ENCODE results near the gene TAF11L8.
"Not testable (repeated sequence)": the region's sequence is repeated elsewhere in the genome, so short reads cannot be mapped to it uniquely, and the experiment has no call there.

The TAF11L8 gene

DNA sequence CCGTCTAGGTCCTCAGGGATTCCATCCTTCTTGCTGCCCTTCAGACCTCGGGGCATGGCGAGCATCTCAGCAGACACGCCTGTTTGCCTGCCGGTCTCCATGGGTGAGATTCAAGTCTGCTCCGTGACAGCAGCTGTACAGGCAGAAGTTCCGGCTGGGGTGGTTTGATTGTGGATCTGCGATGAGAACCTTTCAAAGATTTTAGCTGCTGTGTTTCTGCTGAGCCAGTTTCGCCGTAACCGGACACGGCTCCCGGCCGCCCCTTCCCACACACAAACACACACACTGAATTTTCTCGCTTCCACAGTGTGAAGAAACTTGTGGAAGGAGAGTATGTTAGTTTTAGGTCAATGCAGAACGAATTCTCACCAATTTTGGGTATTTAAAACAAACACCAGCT, at the start of gene TAF11L8:
TSS of gene TAF11L8 (minus strand) at position 101 of the 400 bp plus-strand sequence.
- not testable (repeated sequence) for DNase-seq

DNA sequence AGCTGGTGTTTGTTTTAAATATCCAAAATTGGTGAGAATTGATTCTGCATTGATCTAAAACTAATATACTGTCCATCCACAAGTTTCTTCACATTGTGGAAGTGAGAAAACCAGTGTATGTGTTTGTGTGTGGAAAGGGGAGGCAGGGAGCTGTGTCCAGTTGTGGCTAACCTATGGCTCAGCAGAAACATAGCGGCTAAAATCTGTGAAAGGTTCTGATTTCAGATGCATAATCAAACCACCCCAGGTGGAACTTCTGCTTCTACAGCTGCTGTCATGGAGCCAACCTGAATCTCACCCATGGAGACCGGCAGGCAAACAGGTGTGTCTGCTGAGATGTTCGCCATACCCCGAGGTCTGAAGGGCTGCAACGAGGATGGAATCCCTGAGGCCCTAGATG, 43.4 kb upstream of the TAF11L8 start, which contains the start of gene TAF11L14:
TSS of gene TAF11L14 (plus strand) at position 301 of the 400 bp plus-strand sequence.
- DNase-seq, result no peak

DNA sequence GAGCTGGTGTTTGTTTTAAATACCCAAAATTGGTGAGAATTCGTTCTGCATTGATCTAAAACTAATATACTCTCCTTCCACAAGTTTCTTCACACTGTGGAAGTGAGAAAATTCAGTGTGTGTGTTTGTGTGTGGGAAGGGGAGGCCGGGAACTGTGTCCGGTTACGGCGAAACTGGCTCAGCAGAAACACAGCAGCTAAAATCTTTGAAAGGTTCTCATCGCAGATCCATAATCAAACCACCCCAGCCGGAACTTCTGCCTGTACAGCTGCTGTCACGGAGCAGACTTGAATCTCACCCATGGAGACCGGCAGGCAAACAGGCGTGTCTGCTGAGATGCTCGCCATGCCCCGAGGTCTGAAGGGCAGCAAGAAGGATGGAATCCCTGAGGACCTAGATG, 41.0 kb upstream of the TAF11L8 start, which contains the start of gene TAF11L13:
TSS of gene TAF11L13 (plus strand) at position 301 of the 400 bp plus-strand sequence.
- not testable (repeated sequence) for DNase-seq

DNA sequence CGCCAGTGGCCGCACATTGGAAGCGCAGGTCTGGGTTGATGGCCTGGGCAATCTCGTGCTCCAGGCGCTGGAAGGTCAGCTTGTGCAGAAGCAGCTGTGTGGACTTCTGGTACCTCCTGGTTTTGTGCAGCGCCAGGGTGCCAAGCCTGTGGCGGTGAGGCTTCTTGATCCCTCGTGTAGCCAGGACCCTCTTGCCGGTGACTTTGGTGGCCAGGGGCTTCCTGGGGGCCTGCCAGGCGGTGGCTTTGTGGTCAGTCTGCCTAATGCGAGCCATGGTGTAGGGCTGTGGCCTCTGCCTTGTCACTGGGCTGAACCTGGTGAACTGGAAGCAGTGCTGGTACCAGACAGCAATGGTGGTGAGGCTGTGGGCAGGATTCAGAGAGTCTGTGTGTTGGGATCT, 34.9 kb upstream of the TAF11L8 start:
- DNase-seq, result no peak

DNA sequence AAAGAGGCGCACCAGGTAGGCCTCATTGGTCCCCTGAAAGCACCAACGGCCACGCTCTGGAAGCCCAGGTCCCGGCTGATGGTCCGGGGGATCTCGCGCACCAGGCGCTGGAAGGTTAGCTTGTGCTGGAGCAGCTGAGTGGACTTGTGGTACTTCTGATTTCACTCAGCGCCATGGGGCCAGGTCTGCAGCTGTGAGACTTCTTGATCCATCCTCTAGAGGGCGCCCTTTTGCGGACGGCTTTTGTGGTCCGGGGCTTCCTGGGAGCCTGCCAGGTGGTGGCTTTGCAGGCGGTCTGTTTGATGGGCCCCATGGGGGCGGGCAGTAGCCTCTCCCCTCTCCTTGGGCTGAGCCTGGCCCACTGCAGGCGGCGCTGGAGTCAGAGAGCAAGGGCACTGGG, 29.9 kb upstream of the TAF11L8 start:
- no peak for DNase-seq

DNA sequence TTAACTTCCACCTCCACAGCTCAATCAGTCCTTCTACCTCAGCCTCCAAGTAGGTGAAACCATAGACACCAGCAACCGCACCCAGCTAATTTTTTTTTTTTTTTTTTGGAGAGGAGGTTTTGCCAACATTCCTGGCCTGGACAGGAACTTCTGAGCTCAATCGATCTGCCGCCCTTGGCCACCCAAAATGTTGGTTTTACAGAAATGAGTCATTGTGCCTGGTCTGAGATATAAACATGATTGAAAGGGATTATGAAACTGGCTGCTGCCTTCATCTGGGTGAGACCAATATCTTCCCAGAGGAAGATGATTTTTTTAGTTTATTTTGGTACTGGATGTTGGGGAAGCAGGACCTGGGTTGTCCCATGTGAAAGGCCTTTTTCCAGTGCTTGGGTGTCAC, 28.6 kb upstream of the TAF11L8 start:
- no peak for DNase-seq

DNA sequence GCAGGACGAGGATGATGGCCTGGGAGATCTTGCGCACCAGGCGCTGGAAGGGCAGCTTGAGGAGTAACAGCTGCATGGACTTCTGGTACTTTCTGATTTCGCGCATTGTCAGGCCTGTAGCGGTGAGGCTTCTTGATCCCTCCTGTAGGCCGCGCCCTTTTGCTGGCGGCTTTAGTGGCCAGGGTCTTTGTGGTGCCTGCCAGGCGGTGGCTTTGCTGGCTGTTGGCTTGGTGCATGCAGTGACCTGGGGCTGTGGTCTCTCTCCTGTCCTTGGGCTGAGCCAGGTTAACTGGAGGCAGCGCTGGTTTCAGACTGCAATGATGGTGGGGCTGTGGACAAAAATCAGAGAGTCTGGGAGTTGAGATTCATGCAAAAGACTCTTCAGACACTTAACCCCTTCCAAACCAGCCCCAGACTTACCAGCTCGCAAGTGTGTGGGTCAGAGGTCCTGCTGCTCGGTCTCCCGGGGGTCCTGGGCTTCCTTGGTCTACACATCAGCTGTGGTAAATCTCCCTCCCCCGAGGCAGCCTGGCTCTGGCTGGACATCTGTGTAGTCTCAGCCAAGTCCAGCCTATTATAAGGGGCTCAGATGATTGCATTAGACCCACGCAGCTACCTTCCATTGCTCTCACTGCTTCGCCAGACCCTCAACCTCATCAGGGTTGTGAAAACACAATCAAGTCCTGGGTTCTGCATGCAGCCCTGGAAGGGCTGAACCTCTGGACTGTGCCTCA, 24.3 kb upstream of the TAF11L8 start:
- DNase-seq, result no peak

DNA sequence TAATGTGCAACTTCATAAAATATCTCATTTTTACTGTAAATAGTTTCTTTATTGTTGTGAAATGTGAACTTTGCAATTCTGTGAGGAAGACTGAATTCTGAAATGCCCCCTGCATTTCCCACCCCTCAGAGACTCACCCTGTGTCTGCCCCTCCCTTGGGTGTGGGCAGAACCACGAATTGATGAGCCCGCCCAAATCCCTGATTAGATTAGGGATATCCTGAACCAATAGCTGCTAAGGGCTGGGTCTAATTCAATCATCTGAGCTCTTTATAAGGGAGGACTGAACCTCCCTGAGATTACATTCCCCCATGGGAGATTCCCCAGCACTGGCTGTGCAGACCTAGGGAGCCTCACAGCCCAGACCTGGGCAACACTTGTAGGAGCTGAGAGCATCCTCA, 19.3 kb upstream of the TAF11L8 start, which contains the start of gene TAF11L12:
TSS of gene TAF11L12 (plus strand) at position 301 of the 400 bp plus-strand sequence.
- not testable (repeated sequence) for DNase-seq

DNA sequence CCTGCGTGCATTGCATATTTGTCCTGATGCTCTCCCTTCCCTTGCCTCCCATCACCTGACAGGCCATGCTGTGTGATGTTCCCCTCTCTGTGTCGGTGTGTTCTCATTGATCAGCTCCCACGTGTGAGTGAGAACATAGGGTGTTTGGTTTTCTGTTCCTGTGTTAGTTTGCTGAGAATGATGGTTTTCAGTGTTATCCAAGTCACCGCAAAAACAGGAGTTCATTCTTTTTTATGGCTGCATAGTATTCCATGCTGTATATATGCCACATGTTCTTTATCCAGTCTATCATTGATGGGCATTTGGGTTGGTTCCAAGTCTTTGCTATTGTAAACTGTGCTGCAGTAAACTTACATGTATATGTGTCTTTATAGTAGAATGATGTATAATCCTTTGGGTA, 16.7 kb upstream of the TAF11L8 start:
- DNase-seq, result not testable (repeated sequence)

DNA sequence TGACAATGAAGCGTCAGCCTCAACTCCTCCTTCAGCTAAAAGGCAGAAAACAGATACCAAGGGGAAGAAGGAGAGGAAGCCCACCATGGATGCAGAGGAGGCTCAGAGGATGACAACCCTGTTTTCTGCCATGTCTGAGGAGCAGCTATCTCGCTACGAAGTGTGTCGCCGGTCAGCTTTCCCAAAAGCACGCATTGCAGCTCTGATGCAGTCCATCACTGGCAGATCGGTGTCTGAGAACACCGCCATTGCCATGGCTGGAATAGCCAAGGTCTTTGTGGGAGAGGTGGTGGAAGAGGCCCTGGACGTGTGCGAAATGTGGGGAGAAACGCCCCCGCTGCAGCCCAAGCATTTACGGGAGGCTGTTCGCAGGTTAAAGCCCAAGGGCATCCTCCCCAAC, 14.2 kb upstream of the TAF11L8 start:
- no peak for DNase-seq

DNA sequence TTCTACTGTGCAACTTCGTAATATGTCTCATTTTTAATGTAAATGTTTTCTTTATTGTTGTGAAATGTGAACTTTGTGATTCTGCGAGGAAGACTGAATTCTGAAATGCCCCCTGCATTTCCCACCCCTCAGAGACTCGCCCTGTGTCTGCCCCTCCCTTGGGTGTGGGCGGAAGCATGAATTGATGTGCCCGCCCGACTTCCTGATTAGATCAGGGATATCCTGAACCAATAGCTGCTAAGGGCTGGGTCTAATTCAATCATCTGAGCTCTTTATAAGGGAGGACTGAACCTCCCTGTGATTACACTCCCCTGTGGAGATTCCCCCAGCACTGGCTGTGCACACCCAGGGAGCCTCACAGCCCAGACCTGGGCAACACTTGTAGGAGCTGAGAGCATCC, 13.1 kb upstream of the TAF11L8 start, which contains the start of gene TAF11L11:
TSS of gene TAF11L11 (plus strand) at position 304 of the 400 bp plus-strand sequence.
- not testable (repeated sequence) for DNase-seq

DNA sequence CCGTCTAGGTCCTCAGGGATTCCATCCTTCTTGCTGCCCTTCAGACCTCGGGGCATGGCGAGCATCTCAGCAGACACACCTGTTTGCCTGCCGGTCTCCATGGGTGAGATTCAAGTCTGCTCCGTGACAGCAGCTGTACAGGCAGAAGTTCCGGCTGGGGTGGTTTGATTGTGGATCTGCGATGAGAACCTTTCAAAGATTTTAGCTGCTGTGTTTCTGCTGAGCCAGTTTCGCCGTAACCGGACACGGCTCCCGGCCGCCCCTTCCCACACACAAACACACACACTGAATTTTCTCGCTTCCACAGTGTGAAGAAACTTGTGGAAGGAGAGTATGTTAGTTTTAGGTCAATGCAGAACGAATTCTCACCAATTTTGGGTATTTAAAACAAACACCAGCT, 7.0 kb upstream of the TAF11L8 start, which contains the start of gene TAF11L10:
TSS of gene TAF11L10 (minus strand) at position 101 of the 400 bp plus-strand sequence.
- DNase-seq, result not testable (repeated sequence)

DNA sequence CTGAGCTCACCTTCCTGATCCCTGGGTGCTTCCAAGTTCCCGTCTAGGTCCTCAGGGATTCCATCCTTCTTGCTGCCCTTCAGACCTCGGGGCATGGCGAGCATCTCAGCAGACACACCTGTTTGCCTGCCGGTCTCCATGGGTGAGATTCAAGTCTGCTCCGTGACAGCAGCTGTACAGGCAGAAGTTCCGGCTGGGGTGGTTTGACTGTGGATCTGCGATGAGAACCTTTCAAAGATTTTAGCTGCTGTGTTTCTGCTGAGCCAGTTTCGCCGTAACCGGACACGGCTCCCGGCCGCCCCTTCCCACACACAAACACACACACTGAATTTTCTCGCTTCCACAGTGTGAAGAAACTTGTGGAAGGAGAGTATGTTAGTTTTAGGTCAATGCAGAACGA, 3.5 kb upstream of the TAF11L8 start, which contains the start of gene TAF11L9:
TSS of gene TAF11L9 (minus strand) at position 140 of the 400 bp plus-strand sequence.
- DNase-seq, result not testable (repeated sequence)

DNA sequence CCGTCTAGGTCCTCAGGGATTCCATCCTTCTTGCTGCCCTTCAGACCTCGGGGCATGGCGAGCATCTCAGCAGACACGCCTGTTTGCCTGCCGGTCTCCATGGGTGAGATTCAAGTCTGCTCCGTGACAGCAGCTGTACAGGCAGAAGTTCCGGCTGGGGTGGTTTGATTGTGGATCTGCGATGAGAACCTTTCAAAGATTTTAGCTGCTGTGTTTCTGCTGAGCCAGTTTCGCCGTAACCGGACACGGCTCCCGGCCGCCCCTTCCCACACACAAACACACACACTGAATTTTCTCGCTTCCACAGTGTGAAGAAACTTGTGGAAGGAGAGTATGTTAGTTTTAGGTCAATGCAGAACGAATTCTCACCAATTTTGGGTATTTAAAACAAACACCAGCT, 5.1 kb downstream of the TAF11L8 start, which contains the start of gene TAF11L7:
TSS of gene TAF11L7 (minus strand) at position 101 of the 400 bp plus-strand sequence.
- DNase-seq, result not testable (repeated sequence)
